HEK293 (cell line): ENCODE data around the gene SEC11A.

ENCODE experiments used
- CTCF ChIP-seq: fragments of 450-650 bp; formaldehyde crosslinking; IDR thresholded peaks from 2 replicates; pipeline ENCODE4 v1.5.1; 2016; ENCODE audit warnings: missing biosample characterization, missing genetic modification characterization
- KLF9 ChIP-seq: fragments of 450-650 bp; formaldehyde crosslinking; IDR thresholded peaks from 2 replicates; pipeline ENCODE4 v1.5.1; 2016; ENCODE audit warnings: missing biosample characterization, missing genetic modification characterization, low read depth
- YY1 ChIP-seq: fragments of 450-650 bp; formaldehyde crosslinking; IDR thresholded peaks from 2 replicates; pipeline ENCODE4 v1.5.1; 2018; ENCODE audit warnings: missing biosample characterization, missing genetic modification characterization
- ZBTB6 ChIP-seq: fragments of 450-650 bp; formaldehyde crosslinking; IDR thresholded peaks from 2 replicates; pipeline ENCODE4 v1.5.1; 2017; ENCODE audit warnings: missing biosample characterization, missing genetic modification characterization
- ZNF121 ChIP-seq: fragments of 450-650 bp; formaldehyde crosslinking; IDR thresholded peaks from 2 replicates; pipeline ENCODE4 v1.5.1; 2016; ENCODE audit warnings: missing biosample characterization, missing genetic modification characterization
- ZNF221 ChIP-seq: fragments of 450-650 bp; formaldehyde crosslinking; IDR thresholded peaks from 2 replicates; pipeline ENCODE4 v1.5.1; 2017; ENCODE audit warnings: missing biosample characterization, missing genetic modification characterization, borderline replicate concordance
- ZNF280D ChIP-seq: fragments of 450-650 bp; formaldehyde crosslinking; IDR thresholded peaks from 2 replicates; pipeline ENCODE4 v1.5.1; 2016; ENCODE audit warnings: missing biosample characterization, missing genetic modification characterization
- ZNF670 ChIP-seq: fragments of 450-650 bp; formaldehyde crosslinking; IDR thresholded peaks from 2 replicates; pipeline ENCODE4 v1.5.1; 2016; ENCODE audit warnings: missing biosample characterization, missing genetic modification characterization, low read depth

GRCh38 chr15:84764989-84765388, 49.0 kb upstream of the SEC11A start:
- TF ChIP-seq CTCF (no peak), YY1 (tag by site-specific recombination) (no peak), ZNF121 (tag by site-specific recombination) (no peak), KLF9 (tag by site-specific recombination) (no peak), ZBTB6 (no peak), ZNF221 (no peak), ZNF670 (no peak), ZNF280D (tag by site-specific recombination) (no peak)
